H1 (cell line): ENCODE results near the gene FSTL4. TPM values are rescaled to one million over a fixed set of nuclear protein-coding genes. Genes with fewer than 3 reads are reported as not detected.
A peak's percentile ranks its signal among the peaks of the same experiment; 100 is the strongest.

Source experiments
- CTCF ChIA-PET: fragments of 300-600 bp; sonication (Branson Sonifier 250); formaldehyde crosslinking; loops from one replicate; lab custom pipeline; 2021; ENCODE audit not compliant: partially characterized antibody; lab: Charles Lee
- POLR2A ChIA-PET: fragments of 300-600 bp; sonication (Branson Sonifier 250); formaldehyde crosslinking; loops from one replicate; lab custom pipeline; 2021; ENCODE audit warnings: inconsistent platforms; ENCODE audit not compliant: partially characterized antibody; lab: Charles Lee
- DNase-seq, 2 experiments: peaks; one replicate each; pipeline versions ENCODE4 v3.0.0 to v3.0.0-alpha.2; 2010 to 2022; ENCODE audit warnings: low spot score in 2 of 2, low read depth in 1 of 2, mixed read lengths in 1 of 2
- FAIRE-seq: peaks from 2 replicates; lab custom pipeline; 2011; peaks lifted over from hg19 to GRCh38; lab: Jason Lieb, UNC
- H2AFZ ChIP-seq: 2 replicates; pipeline ENCODE4 v1.8.1; 2012; ENCODE audit warnings: low read length, inconsistent platforms
- H2AK5ac ChIP-seq: 2 replicates; pipeline ENCODE4 v1.6.1; 2013; ENCODE audit warnings: low read depth, low read length
- H2BK120ac ChIP-seq: replicated peaks from 2 replicates; pipeline ENCODE3; 2013; ENCODE audit warnings: low read depth, low read length, inconsistent platforms
- H2BK12ac ChIP-seq: 2 replicates; pipeline ENCODE4 v1.6.1; 2013; ENCODE audit warnings: low read depth, low read length
- H2BK15ac ChIP-seq: 2 replicates; pipeline ENCODE4 v1.6.1; 2013; ENCODE audit warnings: low read length
- H2BK20ac ChIP-seq: 2 replicates; pipeline ENCODE4 v1.6.1; 2013; ENCODE audit warnings: low read length
- H2BK5ac ChIP-seq: 2 replicates; pipeline ENCODE4 v1.6.1; 2013; ENCODE audit warnings: low read depth, low read length
- H3K14ac ChIP-seq: 2 replicates; pipeline ENCODE4 v1.6.1; 2013; ENCODE audit warnings: inconsistent platforms; ENCODE audit not compliant: insufficient read length
- H3K18ac ChIP-seq: 2 replicates; pipeline ENCODE4 v1.6.1; 2013; ENCODE audit warnings: low read length; ENCODE audit errors: extremely low read depth
- H3K23ac ChIP-seq: 2 replicates; pipeline ENCODE4 v1.6.1; 2013; ENCODE audit warnings: inconsistent platforms; ENCODE audit not compliant: insufficient read length
- H3K23me2 ChIP-seq: 2 replicates; pipeline ENCODE4 v1.6.1; 2013; ENCODE audit warnings: low read depth, low read length
- H3K27ac ChIP-seq: 2 replicates; pipeline ENCODE4 v1.6.1; 2011; ENCODE audit warnings: low read depth, low read length, inconsistent platforms
- H3K27me3 ChIP-seq, 4 experiments: replicated peaks in 1 of 4; 1 replicate in 1 of 4; 2 replicates in 3 of 4; pipeline versions ENCODE4 v1.6.1 to v1.8.1; 2011 to 2013; ENCODE audit warnings: low read length in 3 of 4, mild to moderate bottlenecking in 3 of 4, inconsistent platforms in 2 of 4, mixed read lengths in 2 of 4, moderate library complexity in 1 of 4; ENCODE audit not compliant: control insufficient read depth in 3 of 4, insufficient read depth in 3 of 4; ENCODE audit errors: extremely low read depth in 1 of 4
- H3K36me3 ChIP-seq, 4 experiments: 2 replicates each; pipeline versions ENCODE4 v1.6.1 to v1.8.1; 2011 to 2013; ENCODE audit warnings: mild to moderate bottlenecking in 4 of 4, low read length in 3 of 4, moderate library complexity in 2 of 4, control low read depth in 1 of 4, inconsistent platforms in 1 of 4; ENCODE audit not compliant: insufficient read depth in 4 of 4, control insufficient read depth in 2 of 4
- H3K4ac ChIP-seq: replicated peaks from 2 replicates; pipeline ENCODE3; 2013; ENCODE audit warnings: low read length, low read depth, mixed read lengths, inconsistent platforms; ENCODE audit not compliant: insufficient read length
- H3K4me1 ChIP-seq, 4 experiments: replicated peaks in 1 of 4; 1 replicate in 1 of 4; 2 replicates in 3 of 4; pipeline versions ENCODE4 v1.6.1 to v1.8.1; 2011 to 2013; ENCODE audit warnings: low read length in 3 of 4, inconsistent platforms in 2 of 4, mixed read lengths in 1 of 4; ENCODE audit not compliant: insufficient read depth in 4 of 4, control insufficient read depth in 3 of 4
- H3K4me2 ChIP-seq, 2 experiments: 2 replicates each; pipeline versions ENCODE4 v1.6.1 to v1.8.1; 2011 to 2013; ENCODE audit warnings: low read depth in 2 of 2, low read length in 2 of 2, control low read depth in 1 of 2, inconsistent platforms in 1 of 2, mild to moderate bottlenecking in 1 of 2; ENCODE audit not compliant: insufficient read depth in 1 of 2
- H3K4me3 ChIP-seq, 4 experiments: fragments of 200-600, 300-600 bp in 1 of 4; sonication (generic), shearing (Covaris generic), sonication (Bioruptor Twin) in 1 of 4; 2 replicates each; pipeline versions ENCODE4 v1.5.1 to v1.8.1; 2011 to 2016; ENCODE audit warnings: low read length in 4 of 4, low read depth in 3 of 4, control low read depth in 2 of 4, inconsistent platforms in 2 of 4, mild to moderate bottlenecking in 2 of 4, mixed read lengths in 1 of 4, moderate library complexity in 1 of 4; ENCODE audit not compliant: insufficient read depth in 2 of 4; ENCODE audit errors: extremely low read depth in 1 of 4
- H3K56ac ChIP-seq: replicated peaks from 2 replicates; pipeline ENCODE3; 2013; ENCODE audit warnings: low read depth, mild to moderate bottlenecking, mixed read lengths, low read length, inconsistent platforms; ENCODE audit not compliant: insufficient read length
- H3K79me1 ChIP-seq: 2 replicates; pipeline ENCODE4 v1.6.1; 2013; ENCODE audit warnings: low read depth, low read length, control low read depth
- H3K79me2 ChIP-seq, 2 experiments: 2 replicates each; pipeline versions ENCODE4 v1.6.1 to v1.8.1; 2012 to 2013; ENCODE audit warnings: low read length in 2 of 2, mild to moderate bottlenecking in 2 of 2, inconsistent platforms in 1 of 2; ENCODE audit not compliant: insufficient read depth in 2 of 2, control insufficient read depth in 1 of 2
- H3K9ac ChIP-seq, 4 experiments: replicated peaks in 1 of 4; 1 replicate in 1 of 4; 2 replicates in 3 of 4; pipeline versions ENCODE4 v1.6.1 to v1.8.1; 2011 to 2013; ENCODE audit warnings: low read depth in 3 of 4, low read length in 3 of 4, control low read depth in 2 of 4, mild to moderate bottlenecking in 2 of 4, moderate library complexity in 2 of 4, inconsistent platforms in 1 of 4; ENCODE audit errors: extremely low read depth in 1 of 4
- H3K9me3 ChIP-seq, 2 experiments: 2 replicates each; pipeline versions ENCODE4 v1.6.1 to v1.8.1; 2012 to 2013; ENCODE audit warnings: mild to moderate bottlenecking in 2 of 2, moderate library complexity in 2 of 2, control low read depth in 1 of 2, inconsistent platforms in 1 of 2, low read depth in 1 of 2, low read length in 1 of 2, mixed read lengths in 1 of 2; ENCODE audit not compliant: insufficient read depth in 2 of 2
- H4K20me1 ChIP-seq, 2 experiments: replicated peaks in 1 of 2; 2 replicates each; pipeline versions ENCODE3 to v1.8.1; 2011 to 2013; ENCODE audit warnings: inconsistent platforms in 2 of 2, low read length in 2 of 2, mild to moderate bottlenecking in 1 of 2; ENCODE audit not compliant: insufficient read depth in 2 of 2, control insufficient read depth in 1 of 2
- H4K5ac ChIP-seq: 2 replicates; pipeline ENCODE4 v1.6.1; 2013; ENCODE audit warnings: low read length, low read depth, mixed read lengths, inconsistent platforms; ENCODE audit not compliant: insufficient read length
- H4K8ac ChIP-seq: 2 replicates; pipeline ENCODE4 v1.8.0; 2013; ENCODE audit warnings: mild to moderate bottlenecking, moderate library complexity, low read length, inconsistent platforms; ENCODE audit not compliant: insufficient read depth; ENCODE audit errors: extremely low read depth
- H4K91ac ChIP-seq: replicated peaks from 2 replicates; pipeline ENCODE3; 2013; ENCODE audit warnings: low read length, mixed read lengths, inconsistent platforms; ENCODE audit not compliant: insufficient read length
- E2F6 ChIP-seq: IDR thresholded peaks from 2 replicates; pipeline ENCODE4 v1.6.1; 2012; ENCODE audit warnings: inconsistent platforms
- EZH2 ChIP-seq: fragments of 200-600 bp; sonication (generic); IDR thresholded peaks from 2 replicates; pipeline ENCODE4 v1.7.1; 2012; ENCODE audit warnings: low read depth, mild to moderate bottlenecking, moderate library complexity, low read length, inconsistent platforms; ENCODE audit not compliant: severe bottlenecking
- SRF ChIP-seq: IDR thresholded peaks from 2 replicates; pipeline ENCODE4 v1.6.1; 2011; ENCODE audit warnings: mild to moderate bottlenecking, low read depth, low read length, moderate library complexity
- SUZ12 ChIP-seq: fragments of 200-600 bp; sonication (generic); IDR thresholded peaks from 2 replicates; pipeline ENCODE4 v1.6.1; 2012; ENCODE audit warnings: mild to moderate bottlenecking, inconsistent platforms, low read length, moderate library complexity, mixed read lengths
- WGBS, 2 experiments: shearing (Covaris generic) in 1 of 2; methylation state at CpG; one replicate each; pipeline versions ENCODE4 v1.1.6 to v1.1.7; 2013 to 2015; ENCODE audit warnings: low lambda C conversion rate in 2 of 2, mixed read lengths in 2 of 2, inconsistent platforms in 1 of 2, low coverage in 1 of 2, missing lambda C conversion rate in 1 of 2; ENCODE audit not compliant: insufficient replicate concordance in 2 of 2, insufficient coverage in 1 of 2, insufficient read length in 1 of 2; ENCODE audit errors: extremely low coverage in 1 of 2, missing lambda C conversion rate in 1 of 2; 5-methylcytosine and 5-hydroxymethylcytosine counted together
- polyA plus RNA-seq, 7 experiments: library from polyadenylated mRNA; depleted of rRNA in 3 of 7; stranded (reverse) in 5 of 7; unstranded in 2 of 7; fragments of >200 nt in 5 of 7; fragments of 200-250 nt in 2 of 7; gene quantifications; 1 replicate in 5 of 7; 2 replicates in 1 of 7; 4 replicates in 1 of 7; pipeline versions ENCODE4 v1.2.1 to v1.2.3, GENCODE V29; 2011 to 2013; ENCODE audit warnings: missing spikeins in 2 of 7, mixed read lengths in 2 of 7
- total RNA-seq: library from RNA; stranded (reverse); fragmentation: NEBNext Ultra II Directional; extraction: Animal tissue kit (Norgen Biotek cat#: 25700); gene quantifications from 2 replicates; pipeline ENCODE4 v1.2.1, GENCODE V29; 2021

The FSTL4 gene
- total and polyA plus RNA-seq, 2 of the 8 experiments (the other 6 are each of a cell fraction or from before 2014, with no cell fraction given) = 3.1 to 4.1 TPM

GRCh38 chr5:133266966-133267365, 345.4 kb downstream of the FSTL4 start:
- Histone ChIP-seq H4K5ac (no peak overlapping the region), H3K23me2 (no peaks in the 10 kb centered on the region), H4K20me1 (no peaks in the 10 kb centered on the region), H3K4ac (no peak overlapping the region), H3K27me3 (no peaks in the 10 kb centered on the region), H2AK5ac (no peak overlapping the region), H3K9ac (no peak overlapping the region), H4K8ac (no peak overlapping the region), H3K79me1 (no peaks in the 10 kb centered on the region), H3K4me3 (no peak overlapping the region), H3K14ac (no peak overlapping the region), H3K9me3 (no peaks in the 10 kb centered on the region), H3K27ac (no peak overlapping the region), H4K91ac (no peak overlapping the region), H3K23ac (no peak overlapping the region), H3K18ac (no peak overlapping the region), H3K4me2 (no peak overlapping the region), H3K79me2 (no peaks in the 10 kb centered on the region), H2AFZ (no peak overlapping the region), H2BK5ac (no peak overlapping the region), H3K36me3 (no peaks in the 10 kb centered on the region; a peak in 1 of 8 replicates), H2BK20ac (no peak overlapping the region), H2BK120ac (no peak overlapping the region), H3K56ac (no peak overlapping the region), H3K4me1 (no peaks in the 10 kb centered on the region), H2BK12ac (no peak overlapping the region), H2BK15ac (0 out of 2 replicates have a peak overlapping the region, but pooled peaks have one; percentile 22)
- FAIRE-seq = no peak
- 91% methylated on average over 4 of the region's 4 CpGs; no CpG with 5 or more reads in 1 of the 2 experiments for WGBS, 2 experiments
- no peak for DNase-seq
- ChIA-PET CTCF (interaction anchor here (1.0 to 7.3 kb wide), 4 partner anchors 11 to 138 kb away, joined by 3 to 62 read pairs (median 6); no protein-coding TSS in a partner anchor), POLR2A (no interaction called here)
- TF ChIP-seq SRF (no peak), EZH2 (no peak), E2F6 (no peak), SUZ12 (no peak)
